ENCODE results near the gene SLC35E3. TPM values are rescaled to one million over a fixed set of nuclear protein-coding genes. Genes with fewer than 3 reads are reported as not detected.

Gene SLC35E3
- polyA plus RNA-seq, 2 of the 4 experiments (the other 2 are of a cell fraction): 5.1 to 22.1 TPM

- TF ChIP-seq USF2 (IDR thresholded peaks at IDR 0.05) (no peak), HOXB13 (CRISPR knock-in tag; IDR thresholded peaks at IDR 0.05; ENCODE audit: low read depth) (no peak), ZC3H11A (IDR thresholded peaks at IDR 0.05) (no peak)
Observed at GRCh38 chr12:68804657-68805591, 58.9 kb downstream of the SLC35E3 start (continued).

- no peak overlapping the region for H3K27ac ChIP-seq
- H3K4me1 ChIP-seq: peaks cover 12% of the 10 kb centered on the region
- no peak for FAIRE-seq
- ATAC-seq: no peak
- ChIA-PET POLR2A (no interaction called here), CTCF (interaction anchor here (0.9 kb wide), 1 partner anchor 10 kb away, joined by 3 read pairs; no protein-coding TSS in a partner anchor)
- no peak for DNase-seq (ENCODE audit: low read depth in 1 of 2, low spot score in 1 of 2)
- H3K4me2 ChIP-seq: no peak overlapping the region
- whole genome bisulfite sequencing (ENCODE audit: missing lambda C conversion rate): 83% methylated on average over 7 of the region's 7 CpGs
- H3K9me3 ChIP-seq: no peaks in the 10 kb centered on the region
- TF ChIP-seq RFX5 (IDR thresholded peaks at IDR 0.05) (no peak), GATA3 (IDR thresholded peaks at IDR 0.05; ENCODE audit: borderline replicate concordance) (no peak), HMGXB4 (CRISPR knock-in tag; IDR thresholded peaks at IDR 0.05; ENCODE audit: borderline replicate concordance) (no peak), CHD2 (IDR thresholded peaks at IDR 0.05; ENCODE audit: low read length, partially characterized antibody) (no peak), HES2 (IDR thresholded peaks at IDR 0.05) (no peak), ZSCAN20 (CRISPR knock-in tag; IDR thresholded peaks at IDR 0.05) (no peak), NPAS2 (CRISPR knock-in tag; IDR thresholded peaks at IDR 0.05; ENCODE audit: borderline replicate concordance) (no peak), PHF8 (IDR thresholded peaks at IDR 0.05; ENCODE audit: borderline replicate concordance, low read depth) (no peak), ZFP36 (IDR thresholded peaks at IDR 0.05; ENCODE audit: borderline replicate concordance, partially characterized antibody) (no peak), CBX8 (IDR thresholded peaks at IDR 0.05) (no peak), HEYL (CRISPR knock-in tag; IDR thresholded peaks at IDR 0.05) (no peak), MAX (IDR thresholded peaks at IDR 0.05) (no peak), CBX2 (IDR thresholded peaks at IDR 0.05; ENCODE audit: borderline replicate concordance, low read depth) (no peak), RAD21 (conservative IDR thresholded peaks at IDR 0.05 in 1 of 2, IDR thresholded peaks at IDR 0.05 in 1 of 2) (no peak), NFE2L2 (conservative IDR thresholded peaks at IDR 0.05; ENCODE audit: low read length) (no peak), RARB (CRISPR knock-in tag; IDR thresholded peaks at IDR 0.05) (no peak), E2F6 (IDR thresholded peaks at IDR 0.05; ENCODE audit: borderline replicate concordance, low read depth) (no peak), MYC (IDR thresholded peaks at IDR 0.05; ENCODE audit: borderline replicate concordance, low read length) (no peak), BHLHE40 (IDR thresholded peaks at IDR 0.05; ENCODE audit: low read depth, low read length) (no peak), ZC3H11A (IDR thresholded peaks at IDR 0.05) (no peak)
- H3K4me3 ChIP-seq: no peak overlapping the region
Observed at GRCh38 chr12:68805592-68806120, 59.7 kb downstream of the SLC35E3 start.

Data from A549 (cell line).